Subcutaneous adipose tissue (tissue), 4 donors: ENCODE measurements around the gene SF3B5. TPM values are rescaled to one million over a fixed set of nuclear protein-coding genes. Genes with fewer than 3 reads are reported as not detected.

Experiments
- total RNA-seq, 4 donors: library from RNA; depleted of rRNA; stranded (reverse); fragments of >200 nt; gene quantifications; one replicate each; pipeline ENCODE4 v1.1.0, GENCODE V29; 2016
- TF ChIP-seq, protein P1 (sequence below): fragments of 450-650 bp; IDR thresholded peaks from one replicate; pipeline ENCODE4 v1.5.1; 2016; ENCODE audit warnings: low read depth, mild to moderate bottlenecking, control low read depth, antibody characterized with exemption, moderate library complexity

Gene SF3B5
- total RNA-seq, 4 donors from 2014 or later, result 87.2 to 168 (median 128) TPM

DNA sequence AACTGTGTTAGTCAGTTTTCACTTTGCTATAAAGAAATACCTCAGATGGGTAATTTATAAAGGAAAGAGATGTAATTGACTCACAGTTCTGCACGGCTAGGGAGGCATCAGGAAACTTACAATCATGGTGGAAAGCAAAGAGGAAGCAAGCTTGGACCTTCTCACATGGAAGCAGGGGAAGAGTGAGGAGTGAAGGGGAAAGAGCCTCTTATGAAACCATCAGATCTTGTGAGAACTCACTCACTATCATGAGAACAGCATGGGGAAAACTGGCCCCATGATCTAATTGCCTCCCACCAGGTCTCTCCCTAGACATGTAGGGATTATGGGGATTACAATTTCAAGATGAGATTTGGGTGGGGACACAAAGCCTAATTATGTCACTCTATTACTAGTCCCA, 46.0 kb downstream of the SF3B5 start:
- TF ChIP-seq, protein P1, sequence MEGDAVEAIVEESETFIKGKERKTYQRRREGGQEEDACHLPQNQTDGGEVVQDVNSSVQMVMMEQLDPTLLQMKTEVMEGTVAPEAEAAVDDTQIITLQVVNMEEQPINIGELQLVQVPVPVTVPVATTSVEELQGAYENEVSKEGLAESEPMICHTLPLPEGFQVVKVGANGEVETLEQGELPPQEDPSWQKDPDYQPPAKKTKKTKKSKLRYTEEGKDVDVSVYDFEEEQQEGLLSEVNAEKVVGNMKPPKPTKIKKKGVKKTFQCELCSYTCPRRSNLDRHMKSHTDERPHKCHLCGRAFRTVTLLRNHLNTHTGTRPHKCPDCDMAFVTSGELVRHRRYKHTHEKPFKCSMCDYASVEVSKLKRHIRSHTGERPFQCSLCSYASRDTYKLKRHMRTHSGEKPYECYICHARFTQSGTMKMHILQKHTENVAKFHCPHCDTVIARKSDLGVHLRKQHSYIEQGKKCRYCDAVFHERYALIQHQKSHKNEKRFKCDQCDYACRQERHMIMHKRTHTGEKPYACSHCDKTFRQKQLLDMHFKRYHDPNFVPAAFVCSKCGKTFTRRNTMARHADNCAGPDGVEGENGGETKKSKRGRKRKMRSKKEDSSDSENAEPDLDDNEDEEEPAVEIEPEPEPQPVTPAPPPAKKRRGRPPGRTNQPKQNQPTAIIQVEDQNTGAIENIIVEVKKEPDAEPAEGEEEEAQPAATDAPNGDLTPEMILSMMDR, result no peak

DNA sequence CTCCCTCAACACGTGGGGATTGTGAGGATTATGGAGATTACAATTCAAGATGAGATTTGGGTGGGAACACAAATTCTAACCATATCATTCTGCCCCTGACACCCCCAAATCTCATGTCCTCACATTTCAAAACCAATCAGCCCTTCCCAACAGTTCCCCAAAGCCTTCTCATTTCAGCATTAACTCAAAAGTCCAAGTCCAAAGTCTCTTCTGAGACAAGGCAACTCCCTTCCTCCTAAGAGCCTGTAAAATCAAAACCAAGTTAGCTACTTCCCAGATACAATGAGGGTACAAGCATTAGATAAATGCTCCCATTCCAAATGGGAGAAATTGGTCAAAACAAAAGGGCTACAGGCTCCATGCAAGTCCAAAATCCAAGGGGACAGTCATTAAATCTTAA, 47.7 kb downstream of the SF3B5 start:
- TF ChIP-seq, protein P1, result no peak

Other genes starting within 250 kb of the SF3B5 start
- gene ZC2HC1B, start 231.1 kb downstream of the SF3B5 start, total RNA-seq, result not detected
- gene PLAGL1, start 87.3 kb downstream of the SF3B5 start, total RNA-seq, result 10 to 100 TPM; 26.0 to 59.7 (median 41.1) TPM
- gene STX11, start 54.9 kb upstream of the SF3B5 start, total RNA-seq, result 100 to 1,000 TPM in 1 of 4 donors, 10 to 100 TPM in 3; 42.6 to 103 (median 48.3) TPM
- gene UTRN, start 189.8 kb upstream of the SF3B5 start, total RNA-seq, result 100 to 1,000 TPM; 157 to 278 (median 236) TPM